DOHH2 (cell line): ENCODE results near the gene AMPH.

ENCODE experiments used
- EZH2phosphoT487 ChIP-seq: fragments of 200-600 bp; sonication (generic); IDR thresholded peaks from 2 replicates; pipeline ENCODE4 v1.6.1; 2017; ENCODE audit warnings: borderline replicate concordance, mild to moderate bottlenecking, antibody characterized with exemption, low read length, moderate library complexity, mixed read lengths
- TF ChIP-seq, protein P1 (sequence below): fragments of 200-600 bp; sonication (generic); IDR thresholded peaks from one replicate; pipeline ENCODE4 v1.5.1; 2014; ENCODE audit warnings: antibody characterized with exemption, mild to moderate bottlenecking, low read depth, low read length; ENCODE audit not compliant: poor library complexity, severe bottlenecking

DNA sequence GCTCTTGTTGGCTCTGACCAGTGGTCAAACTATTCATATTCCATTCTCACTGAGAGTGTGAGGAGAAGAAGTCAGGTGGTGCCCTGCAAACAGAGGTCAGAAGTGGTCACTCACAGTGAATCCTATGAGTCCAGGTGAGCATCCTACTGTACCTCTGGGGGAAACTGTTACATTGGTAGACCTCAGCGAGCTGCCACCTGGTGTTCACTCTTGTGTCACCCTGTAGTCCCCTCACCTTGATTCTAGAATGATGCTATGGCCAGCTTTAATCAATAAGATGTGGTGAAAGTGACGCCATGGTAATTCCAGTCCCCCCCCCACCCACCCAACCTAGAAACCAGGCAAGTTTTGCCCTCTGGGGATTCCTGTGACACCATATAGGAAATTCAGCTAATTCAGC lies 1.2 kb upstream of the AMPH start:
- TF ChIP-seq, protein P1, sequence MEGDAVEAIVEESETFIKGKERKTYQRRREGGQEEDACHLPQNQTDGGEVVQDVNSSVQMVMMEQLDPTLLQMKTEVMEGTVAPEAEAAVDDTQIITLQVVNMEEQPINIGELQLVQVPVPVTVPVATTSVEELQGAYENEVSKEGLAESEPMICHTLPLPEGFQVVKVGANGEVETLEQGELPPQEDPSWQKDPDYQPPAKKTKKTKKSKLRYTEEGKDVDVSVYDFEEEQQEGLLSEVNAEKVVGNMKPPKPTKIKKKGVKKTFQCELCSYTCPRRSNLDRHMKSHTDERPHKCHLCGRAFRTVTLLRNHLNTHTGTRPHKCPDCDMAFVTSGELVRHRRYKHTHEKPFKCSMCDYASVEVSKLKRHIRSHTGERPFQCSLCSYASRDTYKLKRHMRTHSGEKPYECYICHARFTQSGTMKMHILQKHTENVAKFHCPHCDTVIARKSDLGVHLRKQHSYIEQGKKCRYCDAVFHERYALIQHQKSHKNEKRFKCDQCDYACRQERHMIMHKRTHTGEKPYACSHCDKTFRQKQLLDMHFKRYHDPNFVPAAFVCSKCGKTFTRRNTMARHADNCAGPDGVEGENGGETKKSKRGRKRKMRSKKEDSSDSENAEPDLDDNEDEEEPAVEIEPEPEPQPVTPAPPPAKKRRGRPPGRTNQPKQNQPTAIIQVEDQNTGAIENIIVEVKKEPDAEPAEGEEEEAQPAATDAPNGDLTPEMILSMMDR, result no peak
- TF ChIP-seq EZH2phosphoT487, result no peak
